Thyroid gland (tissue), 4 donors: ENCODE measurements around the gene KCNIP4.

ENCODE experiments used
- POLR2A ChIP-seq, 2 donors: fragments of 450-650 bp; IDR thresholded peaks; one replicate each; pipeline ENCODE4 v1.6.1; 2017; ENCODE audit warnings: antibody characterized with exemption in 2 of 2, mild to moderate bottlenecking in 2 of 2, moderate library complexity in 1 of 2
- TF ChIP-seq, protein P1 (sequence below), 6 experiments: fragments of 200-600 bp in 3 of 6; fragments of 450-650 bp in 3 of 6; sonication (generic) in 3 of 6; IDR thresholded peaks; one replicate each; pipeline ENCODE4 v1.5.1; 2016 to 2019; ENCODE audit warnings: antibody characterized with exemption in 6 of 6, mild to moderate bottlenecking in 2 of 6, inconsistent platforms in 1 of 6, moderate library complexity in 1 of 6

DNA sequence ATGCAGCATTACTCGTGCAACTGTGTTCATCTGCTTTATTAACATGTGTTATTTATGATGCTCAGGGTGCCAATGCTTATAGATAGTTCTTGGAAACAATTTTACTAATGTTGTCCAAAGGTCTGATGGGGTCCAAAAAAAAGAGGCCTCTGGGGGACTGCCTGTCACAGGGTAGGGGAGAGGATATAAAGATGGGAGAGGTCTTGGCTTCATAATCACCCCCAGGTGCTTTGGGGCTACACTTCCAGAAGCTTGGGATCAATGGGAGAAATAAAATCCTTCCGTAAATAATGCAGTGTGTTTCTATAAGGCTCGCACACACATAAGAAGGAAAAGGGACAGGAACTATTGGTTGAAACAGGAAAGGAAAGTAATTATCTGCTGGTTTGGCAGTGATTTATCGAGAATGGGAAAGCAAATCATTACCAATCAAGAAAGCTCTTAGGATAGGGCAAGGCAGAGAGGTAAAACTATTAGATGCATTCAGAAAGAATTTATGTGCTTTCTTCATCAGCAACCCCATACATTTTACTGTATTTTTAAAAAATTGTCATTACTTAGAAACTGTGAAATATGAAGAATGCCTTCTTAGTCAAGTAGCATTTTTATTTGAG lies 677.0 kb downstream of the KCNIP4 start:
- TF ChIP-seq, protein P1, sequence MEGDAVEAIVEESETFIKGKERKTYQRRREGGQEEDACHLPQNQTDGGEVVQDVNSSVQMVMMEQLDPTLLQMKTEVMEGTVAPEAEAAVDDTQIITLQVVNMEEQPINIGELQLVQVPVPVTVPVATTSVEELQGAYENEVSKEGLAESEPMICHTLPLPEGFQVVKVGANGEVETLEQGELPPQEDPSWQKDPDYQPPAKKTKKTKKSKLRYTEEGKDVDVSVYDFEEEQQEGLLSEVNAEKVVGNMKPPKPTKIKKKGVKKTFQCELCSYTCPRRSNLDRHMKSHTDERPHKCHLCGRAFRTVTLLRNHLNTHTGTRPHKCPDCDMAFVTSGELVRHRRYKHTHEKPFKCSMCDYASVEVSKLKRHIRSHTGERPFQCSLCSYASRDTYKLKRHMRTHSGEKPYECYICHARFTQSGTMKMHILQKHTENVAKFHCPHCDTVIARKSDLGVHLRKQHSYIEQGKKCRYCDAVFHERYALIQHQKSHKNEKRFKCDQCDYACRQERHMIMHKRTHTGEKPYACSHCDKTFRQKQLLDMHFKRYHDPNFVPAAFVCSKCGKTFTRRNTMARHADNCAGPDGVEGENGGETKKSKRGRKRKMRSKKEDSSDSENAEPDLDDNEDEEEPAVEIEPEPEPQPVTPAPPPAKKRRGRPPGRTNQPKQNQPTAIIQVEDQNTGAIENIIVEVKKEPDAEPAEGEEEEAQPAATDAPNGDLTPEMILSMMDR (IDR thresholded peaks at IDR 0.05) = no peak
- TF ChIP-seq POLR2A (IDR thresholded peaks at IDR 0.05) = no peak
